HepG2 (cell line): Measurements from ENCODE around the gene SYNE3. TPM values are rescaled to one million over a fixed set of nuclear protein-coding genes. Genes with fewer than 3 reads are reported as not detected.

Source experiments
- AKAP8 ChIP-seq: sonication (generic); formaldehyde crosslinking; IDR thresholded peaks from 2 replicates; pipeline ENCODE4 v1.5.1; 2020; ENCODE audit warnings: mild to moderate bottlenecking, missing genetic modification reagents
- CBX5 ChIP-seq: sonication (generic); formaldehyde crosslinking; IDR thresholded peaks from 2 replicates; pipeline ENCODE4 v1.4.0; 2020; ENCODE audit warnings: missing genetic modification reagents, borderline replicate concordance
- CEBPG ChIP-seq: IDR thresholded peaks from 2 replicates; pipeline ENCODE4 v1.6.1; 2016
- HMG20A ChIP-seq: IDR thresholded peaks from 2 replicates; pipeline ENCODE4 v1.6.1; 2016; ENCODE audit warnings: borderline replicate concordance
- HOXA3 ChIP-seq: sonication (generic); formaldehyde crosslinking; IDR thresholded peaks from 2 replicates; pipeline ENCODE4 v1.5.0; 2020; ENCODE audit warnings: missing genetic modification reagents
- IKZF4 ChIP-seq: sonication (generic); formaldehyde crosslinking; IDR thresholded peaks from 2 replicates; pipeline ENCODE4 v1.5.1; 2020; ENCODE audit warnings: borderline replicate concordance, mild to moderate bottlenecking, low read depth, missing genetic modification reagents; ENCODE audit errors: not compliant biosample characterization
- JARID2 ChIP-seq: sonication (generic); formaldehyde crosslinking; IDR thresholded peaks from 2 replicates; pipeline ENCODE4 v1.8.1; 2023; ENCODE audit warnings: missing genetic modification reagents, inconsistent platforms; ENCODE audit not compliant: insufficient replicate concordance
- KLF16 ChIP-seq, 2 experiments: sonication (generic) in 1 of 2; formaldehyde crosslinking in 1 of 2; IDR thresholded peaks; 2 replicates each; pipeline versions ENCODE4 v1.6.1 to v1.8.0; 2016 to 2023; ENCODE audit warnings: missing genetic modification reagents in 2 of 2, missing compliant biosample characterization in 1 of 2
- MLXIP ChIP-seq: sonication (generic); formaldehyde crosslinking; IDR thresholded peaks from 2 replicates; pipeline ENCODE4 v1.9.0; 2021; ENCODE audit warnings: missing genetic modification reagents, borderline replicate concordance
- MTA3 ChIP-seq: sonication (generic); formaldehyde crosslinking; IDR thresholded peaks from 2 replicates; pipeline ENCODE4 v1.4.0; 2020; ENCODE audit warnings: missing genetic modification reagents
- PCBP2 ChIP-seq: fragments of 200-400 bp; formaldehyde crosslinking; optimal IDR thresholded peaks from 2 replicates; pipeline ENCODE3; 2018; ENCODE audit warnings: low read length, low read depth; ENCODE audit not compliant: poor library complexity, severe bottlenecking
- RXRB ChIP-seq: IDR thresholded peaks from 2 replicates; pipeline ENCODE4 v1.6.1; 2016; ENCODE audit warnings: borderline replicate concordance, missing genetic modification reagents, missing compliant biosample characterization
- STAG1 ChIP-seq: sonication (generic); formaldehyde crosslinking; IDR thresholded peaks from 2 replicates; pipeline ENCODE4 v1.4.0; 2020; ENCODE audit warnings: missing genetic modification reagents
- U2AF1 ChIP-seq: fragments of 200-400 bp; formaldehyde crosslinking; optimal IDR thresholded peaks from 2 replicates; pipeline ENCODE3; 2017; ENCODE audit warnings: mild to moderate bottlenecking, low read depth, low read length
- YEATS4 ChIP-seq: sonication (generic); formaldehyde crosslinking; IDR thresholded peaks from 2 replicates; pipeline ENCODE4 v1.4.0; 2020; ENCODE audit warnings: missing genetic modification reagents, borderline replicate concordance
- ZBTB34 ChIP-seq: sonication (generic); formaldehyde crosslinking; IDR thresholded peaks from 2 replicates; pipeline ENCODE4 v1.8.0; 2022; ENCODE audit warnings: mild to moderate bottlenecking, missing genetic modification reagents
- ZBTB7B ChIP-seq: sonication (generic); formaldehyde crosslinking; IDR thresholded peaks from 2 replicates; pipeline ENCODE4 v1.4.0; 2020; ENCODE audit warnings: missing genetic modification reagents
- ZFP36L2 ChIP-seq: sonication (generic); formaldehyde crosslinking; IDR thresholded peaks from 2 replicates; pipeline ENCODE4 v1.4.0; 2020; ENCODE audit warnings: missing genetic modification reagents
- ZFX ChIP-seq: sonication (generic); formaldehyde crosslinking; IDR thresholded peaks from 2 replicates; pipeline ENCODE4 v1.4.0; 2020; ENCODE audit warnings: mild to moderate bottlenecking, low read depth, missing genetic modification reagents, moderate library complexity
- ZFY ChIP-seq: sonication (generic); formaldehyde crosslinking; IDR thresholded peaks from 2 replicates; pipeline ENCODE4 v1.4.0; 2020; ENCODE audit warnings: missing genetic modification reagents
- ZNF317 ChIP-seq: sonication (generic); formaldehyde crosslinking; IDR thresholded peaks from 2 replicates; pipeline ENCODE4 v1.5.0; 2020; ENCODE audit warnings: mild to moderate bottlenecking, missing genetic modification reagents
- polyA plus RNA-seq, 8 experiments: library from polyadenylated mRNA; depleted of rRNA in 3 of 8; stranded (reverse) in 7 of 8; unstranded in 1 of 8; fragments of >200 nt; fragmentation: Illumina TruSeq in 4 of 8; extraction: Trizol in 4 of 8; gene quantifications; 2 replicates each; pipeline versions ENCODE4 v1.2.1 to v1.2.3, GENCODE V29; 2011 to 2016; ENCODE audit warnings: low read depth in 4 of 8, missing spikeins in 1 of 8, mixed read lengths in 1 of 8; ENCODE audit not compliant: insufficient read depth in 1 of 8
- total RNA-seq, 5 experiments: library from RNA; depleted of rRNA; stranded (reverse); fragments of >200 nt; fragmentation: Illumina TruSeq; extraction: Trizol; gene quantifications; 2 replicates each; pipeline ENCODE4 v1.2.3, GENCODE V29; 2016; ENCODE audit warnings: low read depth in 1 of 5
- TF ChIP-seq, protein P1 (sequence below): sonication (generic); formaldehyde crosslinking; IDR thresholded peaks from 2 replicates; pipeline ENCODE4 v1.9.0; 2021; ENCODE audit warnings: missing genetic modification reagents, mild to moderate bottlenecking, borderline replicate concordance
- TF ChIP-seq, protein P2 (sequence below): sonication (generic); formaldehyde crosslinking; IDR thresholded peaks from 2 replicates; pipeline ENCODE4; 2020; ENCODE audit warnings: missing genetic modification reagents, mild to moderate bottlenecking, borderline replicate concordance

Gene SYNE3
- total and polyA plus RNA-seq, 2 of the 13 experiments (the other 11 are each of a cell fraction or from before 2014, with no cell fraction given) = 7.8 to 8.0 TPM

GRCh38 chr14:95521001-95521400 lies 4.6 kb upstream of the SYNE3 start (continued):
- no peak for TF ChIP-seq U2AF1
- no peak for TF ChIP-seq ZNF317 (CRISPR knock-in tag)
- peak; percentile 57; the same call in 1 of the 2 replicates for TF ChIP-seq HOXA3 (CRISPR knock-in tag)
- TF ChIP-seq STAG1 (CRISPR knock-in tag) = no peak
- no peak for TF ChIP-seq JARID2 (CRISPR knock-in tag)
- TF ChIP-seq HMG20A = 0 out of 2 replicates have a peak, but pooled peaks have one; percentile 18
- TF ChIP-seq AKAP8 = no peak
- TF ChIP-seq ZFP36L2 (CRISPR knock-in tag) = no peak
- TF ChIP-seq CBX5 = 0 out of 2 replicates have a peak, but pooled peaks have one; percentile 35
- peak; percentile 34; the same call in 1 of the 2 replicates for TF ChIP-seq ZFY
- TF ChIP-seq ZBTB7B (CRISPR knock-in tag) = 0 out of 2 replicates have a peak, but pooled peaks have one; percentile 47
- TF ChIP-seq RXRB = peak; percentile 75
- no peak for TF ChIP-seq YEATS4 (CRISPR knock-in tag)
- TF ChIP-seq, protein P1, sequence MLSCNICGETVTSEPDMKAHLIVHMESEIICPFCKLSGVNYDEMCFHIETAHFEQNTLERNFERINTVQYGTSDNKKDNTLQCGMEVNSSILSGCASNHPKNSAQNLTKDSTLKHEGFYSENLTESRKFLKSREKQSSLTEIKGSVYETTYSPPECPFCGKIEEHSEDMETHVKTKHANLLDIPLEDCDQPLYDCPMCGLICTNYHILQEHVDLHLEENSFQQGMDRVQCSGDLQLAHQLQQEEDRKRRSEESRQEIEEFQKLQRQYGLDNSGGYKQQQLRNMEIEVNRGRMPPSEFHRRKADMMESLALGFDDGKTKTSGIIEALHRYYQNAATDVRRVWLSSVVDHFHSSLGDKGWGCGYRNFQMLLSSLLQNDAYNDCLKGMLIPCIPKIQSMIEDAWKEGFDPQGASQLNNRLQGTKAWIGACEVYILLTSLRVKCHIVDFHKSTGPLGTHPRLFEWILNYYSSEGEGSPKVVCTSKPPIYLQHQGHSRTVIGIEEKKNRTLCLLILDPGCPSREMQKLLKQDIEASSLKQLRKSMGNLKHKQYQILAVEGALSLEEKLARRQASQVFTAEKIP (CRISPR knock-in tag) = no peak
- peak; percentile 60; the same call in 1 of the 2 replicates for TF ChIP-seq ZFX (CRISPR knock-in tag)
- no peak for TF ChIP-seq PCBP2
- TF ChIP-seq, protein P2, sequence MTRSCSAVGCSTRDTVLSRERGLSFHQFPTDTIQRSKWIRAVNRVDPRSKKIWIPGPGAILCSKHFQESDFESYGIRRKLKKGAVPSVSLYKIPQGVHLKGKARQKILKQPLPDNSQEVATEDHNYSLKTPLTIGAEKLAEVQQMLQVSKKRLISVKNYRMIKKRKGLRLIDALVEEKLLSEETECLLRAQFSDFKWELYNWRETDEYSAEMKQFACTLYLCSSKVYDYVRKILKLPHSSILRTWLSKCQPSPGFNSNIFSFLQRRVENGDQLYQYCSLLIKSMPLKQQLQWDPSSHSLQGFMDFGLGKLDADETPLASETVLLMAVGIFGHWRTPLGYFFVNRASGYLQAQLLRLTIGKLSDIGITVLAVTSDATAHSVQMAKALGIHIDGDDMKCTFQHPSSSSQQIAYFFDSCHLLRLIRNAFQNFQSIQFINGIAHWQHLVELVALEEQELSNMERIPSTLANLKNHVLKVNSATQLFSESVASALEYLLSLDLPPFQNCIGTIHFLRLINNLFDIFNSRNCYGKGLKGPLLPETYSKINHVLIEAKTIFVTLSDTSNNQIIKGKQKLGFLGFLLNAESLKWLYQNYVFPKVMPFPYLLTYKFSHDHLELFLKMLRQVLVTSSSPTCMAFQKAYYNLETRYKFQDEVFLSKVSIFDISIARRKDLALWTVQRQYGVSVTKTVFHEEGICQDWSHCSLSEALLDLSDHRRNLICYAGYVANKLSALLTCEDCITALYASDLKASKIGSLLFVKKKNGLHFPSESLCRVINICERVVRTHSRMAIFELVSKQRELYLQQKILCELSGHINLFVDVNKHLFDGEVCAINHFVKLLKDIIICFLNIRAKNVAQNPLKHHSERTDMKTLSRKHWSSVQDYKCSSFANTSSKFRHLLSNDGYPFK (CRISPR knock-in tag) = no peak
- TF ChIP-seq MTA3 = no peak
- TF ChIP-seq KLF16 (CRISPR knock-in tag; IDR thresholded peaks at IDR 0.05) = no peak
- no peak for TF ChIP-seq MLXIP (CRISPR knock-in tag)
- TF ChIP-seq ZBTB34 (CRISPR knock-in tag) = no peak
- peak; percentile 88 for TF ChIP-seq CEBPG (CRISPR knock-in tag)
- no peak for TF ChIP-seq IKZF4
